ENCODE measurements around the gene APOL5. TPM values are rescaled to one million over a fixed set of nuclear protein-coding genes. Genes with fewer than 3 reads are reported as not detected.
A peak's percentile ranks its signal among the peaks of the same experiment; 100 is the strongest.

Gene APOL5
- total and polyA plus RNA-seq, 4 experiments from 2014 or later = not detected

DNA sequence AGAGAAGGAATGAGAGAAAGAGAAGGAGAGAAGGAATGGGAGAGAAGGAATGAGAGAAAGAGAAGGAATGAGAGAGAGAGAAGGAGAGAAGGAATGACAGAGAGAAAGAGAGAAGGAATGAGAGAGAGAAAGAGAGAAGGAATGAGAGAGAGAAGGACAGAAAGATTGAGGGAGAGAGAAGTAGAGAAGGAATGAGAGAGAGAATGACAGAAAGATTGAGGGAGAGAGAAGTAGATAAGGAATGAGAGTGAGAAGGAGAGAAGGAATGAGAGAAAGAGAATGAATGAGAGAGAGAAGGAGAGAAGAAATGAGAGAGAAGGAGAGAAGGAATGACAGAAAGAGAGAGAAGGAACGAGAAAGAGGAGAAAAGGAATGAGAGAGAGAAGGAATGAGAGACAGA is 34.1 kb upstream of the APOL5 start:
- H3K4me3 Mint-ChIP-seq = no peak overlapping the region
- intact Hi-C loops (cut with micrococcal nuclease) = no loop called here

DNA sequence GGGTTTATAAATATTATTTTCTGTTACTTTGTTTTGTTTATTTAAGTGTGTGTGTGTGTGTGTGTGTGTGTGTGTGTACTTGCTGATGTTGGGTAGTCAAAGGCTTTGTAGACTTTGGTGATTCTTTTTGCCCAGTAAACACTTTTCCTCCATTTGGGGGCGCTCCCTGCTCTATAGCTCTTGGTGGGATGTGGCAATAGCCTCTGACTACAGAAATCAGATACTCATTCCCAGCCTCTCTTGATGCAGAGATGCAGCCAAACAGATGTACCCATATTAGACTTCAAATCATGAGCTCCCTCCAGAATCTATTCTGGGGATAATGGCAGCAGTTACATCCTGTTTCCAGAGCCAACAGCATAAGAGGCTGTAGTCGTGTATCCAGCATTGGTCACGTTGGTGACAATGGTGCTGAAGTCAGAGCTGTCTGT is 33.4 kb upstream of the APOL5 start:
- Mint-ChIP-seq H3K9me3 (peaks cover 0 to 5% (median 0%) of the 10 kb centered on the region in 8 donors), H3K4me3 (no peak overlapping the region), H3K4me1 (peaks cover 0 to 4% (median under 1%) of the 10 kb centered on the region in 4 donors), H3K27me3 (peaks cover 0 to 2% of the 10 kb centered on the region in 2 donors), H3K36me3 (no peaks in the 10 kb centered on the region), H3K27ac (no peak overlapping the region)
- no peaks in the 10 kb centered on the region for H3K27me3 ChIP-seq (ENCODE audit: insufficient read depth, low read length)
- intact Hi-C loops (cut with micrococcal nuclease) = no loop called here
- H3K36me3 ChIP-seq (ENCODE audit: insufficient read depth, low read length) = no peaks in the 10 kb centered on the region
- POLR2A ChIA-PET (ENCODE audit: partially characterized antibody) = no interaction called here
- H3K9me3 ChIP-seq (ENCODE audit: control insufficient read depth in 1 of 2, low read length in 2 of 2) = no peaks in the 10 kb centered on the region
- H3K27ac ChIP-seq (ENCODE audit: low read depth, low read length) = no peak overlapping the region
- CTCF ChIA-PET (ENCODE audit: partially characterized antibody) = interaction anchor here (1.0 kb wide), 1 partner anchor 28 kb away, joined by 3 read pairs; no protein-coding TSS in a partner anchor
- no peak for DNase-seq
- no peak overlapping the region for H3K4me3 ChIP-seq (ENCODE audit: low read length in 2 of 2)
- H3K4me1 ChIP-seq (ENCODE audit: insufficient read depth, low read length) = no peaks in the 10 kb centered on the region

More for the DNA sequence above, 34.1 kb upstream of the APOL5 start:
- H3K27me3 ChIP-seq (ENCODE audit: insufficient read depth, low read length) = no peaks in the 10 kb centered on the region
- ChIA-PET CTCF (ENCODE audit: partially characterized antibody) (no interaction called here), POLR2A (ENCODE audit: partially characterized antibody) (no interaction called here)
- no peak overlapping the region for H3K4me3 ChIP-seq (ENCODE audit: low read length in 2 of 2)
- Mint-ChIP-seq H3K4me1 (peaks cover 0 to 3% (median 1%) of the 10 kb centered on the region in 4 donors), H3K9me3 (peaks cover 0 to 5% (median 0%) of the 10 kb centered on the region in 8 donors), H3K27ac (no peak overlapping the region), H3K27me3 (peaks cover 0 to 2% of the 10 kb centered on the region in 2 donors), H3K36me3 (no peaks in the 10 kb centered on the region)
- H3K9me3 ChIP-seq (ENCODE audit: control insufficient read depth in 1 of 2, low read length in 2 of 2) = no peaks in the 10 kb centered on the region
- no peak for DNase-seq
- H3K36me3 ChIP-seq (ENCODE audit: insufficient read depth, low read length) = no peaks in the 10 kb centered on the region
- no peak overlapping the region for H3K27ac ChIP-seq (ENCODE audit: low read depth, low read length)
- H3K4me1 ChIP-seq (ENCODE audit: insufficient read depth, low read length) = no peaks in the 10 kb centered on the region

- POLR2A ChIA-PET (ENCODE audit: partially characterized antibody) = no interaction called here
These were observed 32.9 kb upstream of the APOL5 start for GRCh38 chr22:35684732-35685131.

DNA sequence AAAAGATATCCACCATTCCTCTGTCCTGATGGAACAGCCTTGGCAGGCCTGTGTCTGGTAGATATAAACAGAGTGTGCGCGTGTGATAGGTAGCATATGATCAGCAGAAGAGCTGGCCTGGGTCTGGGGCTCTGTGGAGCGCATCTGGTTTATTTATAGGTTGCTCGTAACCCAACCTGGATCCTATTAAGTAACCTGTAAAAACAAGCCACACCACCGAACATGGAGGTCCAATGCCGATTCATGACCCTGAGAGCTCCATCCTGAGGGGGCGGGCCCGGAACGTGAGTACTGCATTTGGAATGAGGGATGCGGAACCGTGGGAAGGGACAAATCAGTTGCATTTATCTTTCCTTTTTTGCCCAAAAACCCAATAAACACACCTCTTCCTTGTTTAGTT is 31.9 kb upstream of the APOL5 start:
- Histone ChIP-seq H3K4me3 (ENCODE audit: low read length in 2 of 2) (no peak overlapping the region), H3K9me3 (ENCODE audit: control insufficient read depth in 1 of 2, low read length in 2 of 2) (no peaks in the 10 kb centered on the region), H3K36me3 (ENCODE audit: insufficient read depth, low read length) (no peaks in the 10 kb centered on the region), H3K4me1 (ENCODE audit: insufficient read depth, low read length) (no peaks in the 10 kb centered on the region), H3K27me3 (ENCODE audit: insufficient read depth, low read length) (no peaks in the 10 kb centered on the region), H3K27ac (ENCODE audit: low read depth, low read length) (no peak overlapping the region)
- Mint-ChIP-seq H3K4me1 (peaks cover 0 to 9% (median 1%) of the 10 kb centered on the region in 4 donors), H3K27ac (no peak overlapping the region), H3K4me3 (no peak overlapping the region), H3K27me3 (peaks cover 0 to 2% of the 10 kb centered on the region in 2 donors), H3K36me3 (no peaks in the 10 kb centered on the region), H3K9me3 (peaks cover 0 to 5% (median under 1%) of the 10 kb centered on the region in 8 donors)
- DNase-seq = no peak
- ChIA-PET POLR2A (ENCODE audit: partially characterized antibody) (no interaction called here), CTCF (ENCODE audit: partially characterized antibody) (no interaction called here)
- intact Hi-C loops (cut with micrococcal nuclease) = no loop called here

More at GRCh38 chr22:35684732-35685131, 32.9 kb upstream of the APOL5 start:
- no peaks in the 10 kb centered on the region for H3K9me3 ChIP-seq (ENCODE audit: control insufficient read depth in 1 of 2, low read length in 2 of 2)
- H3K4me3 Mint-ChIP-seq = no peak overlapping the region
- DNase-seq = no peak
- no peak overlapping the region for H3K4me3 ChIP-seq (ENCODE audit: low read length in 2 of 2)
- H3K4me1 Mint-ChIP-seq = peaks cover 0 to 2% (median 1%) of the 10 kb centered on the region in 4 donors
- H3K36me3 Mint-ChIP-seq = no peaks in the 10 kb centered on the region
- no peak overlapping the region for H3K27ac Mint-ChIP-seq
- H3K27ac ChIP-seq (ENCODE audit: low read depth, low read length) = no peak overlapping the region
- peaks cover 0 to 5% (median under 1%) of the 10 kb centered on the region in 8 donors for H3K9me3 Mint-ChIP-seq
- no peaks in the 10 kb centered on the region for H3K4me1 ChIP-seq (ENCODE audit: insufficient read depth, low read length)
- peaks cover 0 to 2% of the 10 kb centered on the region in 2 donors for H3K27me3 Mint-ChIP-seq
- intact Hi-C loops (cut with micrococcal nuclease) = no loop called here
- no peaks in the 10 kb centered on the region for H3K27me3 ChIP-seq (ENCODE audit: insufficient read depth, low read length)
- no peaks in the 10 kb centered on the region for H3K36me3 ChIP-seq (ENCODE audit: insufficient read depth, low read length)
- CTCF ChIA-PET (ENCODE audit: partially characterized antibody) = interaction anchor here (1.0 kb wide), 1 partner anchor 29 kb away, joined by 3 read pairs; no protein-coding TSS in a partner anchor

GRCh38 chr22:35686298-35686697 is 31.4 kb upstream of the APOL5 start:
- Mint-ChIP-seq H3K36me3 (no peaks in the 10 kb centered on the region), H3K4me1 (peaks cover 0 to 9% (median 1%) of the 10 kb centered on the region in 4 donors), H3K4me3 (no peak overlapping the region), H3K9me3 (peaks cover 0 to 5% (median under 1%) of the 10 kb centered on the region in 8 donors), H3K27me3 (peaks cover 0 to 2% of the 10 kb centered on the region in 2 donors), H3K27ac (peak overlapping the region in 1 of 7 donors; percentile 48)
- no peak for DNase-seq
- no peak overlapping the region for H3K4me3 ChIP-seq (ENCODE audit: low read length in 2 of 2)
- ChIA-PET CTCF (ENCODE audit: partially characterized antibody) (no interaction called here), POLR2A (ENCODE audit: partially characterized antibody) (no interaction called here)
- H3K27ac ChIP-seq (ENCODE audit: low read depth, low read length) = no peak overlapping the region
- H3K9me3 ChIP-seq (ENCODE audit: control insufficient read depth in 1 of 2, low read length in 2 of 2) = no peaks in the 10 kb centered on the region
- no peaks in the 10 kb centered on the region for H3K4me1 ChIP-seq (ENCODE audit: insufficient read depth, low read length)
- H3K27me3 ChIP-seq (ENCODE audit: insufficient read depth, low read length) = no peaks in the 10 kb centered on the region
- H3K36me3 ChIP-seq (ENCODE audit: insufficient read depth, low read length) = no peaks in the 10 kb centered on the region
- intact Hi-C loops (cut with micrococcal nuclease) = no loop called here

- Mint-ChIP-seq H3K4me1 (peaks cover 0 to 9% (median 1%) of the 10 kb centered on the region in 4 donors), H3K27me3 (peaks cover 0 to 2% of the 10 kb centered on the region in 2 donors), H3K9me3 (peaks cover 0 to 3% (median 0%) of the 10 kb centered on the region in 8 donors), H3K27ac (no peak overlapping the region), H3K4me3 (no peak overlapping the region), H3K36me3 (no peaks in the 10 kb centered on the region)
- intact Hi-C loops (cut with micrococcal nuclease) = no loop called here
- no peak for DNase-seq
- H3K27me3 ChIP-seq (ENCODE audit: insufficient read depth, low read length) = no peaks in the 10 kb centered on the region
- H3K4me1 ChIP-seq (ENCODE audit: insufficient read depth, low read length) = no peaks in the 10 kb centered on the region
- no peak overlapping the region for H3K27ac ChIP-seq (ENCODE audit: low read depth, low read length)
- POLR2A ChIA-PET (ENCODE audit: partially characterized antibody) = interaction anchor here (1.0 kb wide), 1 partner anchor 27 kb away, joined by 4 read pairs; no protein-coding TSS in a partner anchor
- no peak overlapping the region for H3K4me3 ChIP-seq (ENCODE audit: low read length in 2 of 2)
- no peaks in the 10 kb centered on the region for H3K9me3 ChIP-seq (ENCODE audit: control insufficient read depth in 1 of 2, low read length in 2 of 2)
- CTCF ChIA-PET (ENCODE audit: partially characterized antibody) = no interaction called here
- H3K36me3 ChIP-seq (ENCODE audit: insufficient read depth, low read length) = no peaks in the 10 kb centered on the region
These were observed 30.2 kb upstream of the APOL5 start for GRCh38 chr22:35687461-35687860.

- Histone ChIP-seq H3K36me3 (ENCODE audit: insufficient read depth, low read length) (no peaks in the 10 kb centered on the region), H3K27ac (ENCODE audit: low read depth, low read length) (no peak overlapping the region), H3K9me3 (ENCODE audit: control insufficient read depth in 1 of 2, low read length in 2 of 2) (no peaks in the 10 kb centered on the region), H3K4me3 (ENCODE audit: low read length in 2 of 2) (no peak overlapping the region), H3K4me1 (ENCODE audit: insufficient read depth, low read length) (no peaks in the 10 kb centered on the region), H3K27me3 (ENCODE audit: insufficient read depth, low read length) (no peaks in the 10 kb centered on the region)
- no peak for DNase-seq
- peaks cover 0 to 9% (median 1%) of the 10 kb centered on the region in 4 donors for H3K4me1 Mint-ChIP-seq
- H3K9me3 Mint-ChIP-seq = peaks cover 0 to 3% (median 0%) of the 10 kb centered on the region in 8 donors
- H3K4me3 Mint-ChIP-seq = no peak overlapping the region
- peaks cover 0 to 7% of the 10 kb centered on the region in 2 donors for H3K27me3 Mint-ChIP-seq
- ChIA-PET CTCF (ENCODE audit: partially characterized antibody) (no interaction called here), POLR2A (ENCODE audit: partially characterized antibody) (interaction anchor here (1.3 kb wide), 1 partner anchor 28 kb away, joined by 4 read pairs; no protein-coding TSS in a partner anchor)
- no peaks in the 10 kb centered on the region for H3K36me3 Mint-ChIP-seq
- H3K27ac Mint-ChIP-seq = peak overlapping the region in 1 of 7 donors; percentile 17
- intact Hi-C loops (cut with micrococcal nuclease) = no loop called here
These were observed 28.6 kb upstream of the APOL5 start for GRCh38 chr22:35688913-35689675.

All from CD4-positive, alpha-beta memory T cell (primary cell).